Measurements from ENCODE around the gene ATP11A. TPM values are rescaled to one million over a fixed set of nuclear protein-coding genes. Genes with fewer than 3 reads are reported as not detected.

Gene ATP11A
- total RNA-seq = 191 TPM

GRCh38 chr13:112689303-112690245, at the start of gene ATP11A:
Gene ATP11A, plus strand, starts transcription at chr13:112690038. Its CDS starts 379 bp downstream, at chr13:112690417.
- peak; percentile 93 for DNase-seq (ENCODE audit: low spot score)

- DNase-seq (ENCODE audit: low spot score) = no peak
Measured at GRCh38 chr13:112641456-112642089, 48.3 kb upstream of the ATP11A start.

DNA sequence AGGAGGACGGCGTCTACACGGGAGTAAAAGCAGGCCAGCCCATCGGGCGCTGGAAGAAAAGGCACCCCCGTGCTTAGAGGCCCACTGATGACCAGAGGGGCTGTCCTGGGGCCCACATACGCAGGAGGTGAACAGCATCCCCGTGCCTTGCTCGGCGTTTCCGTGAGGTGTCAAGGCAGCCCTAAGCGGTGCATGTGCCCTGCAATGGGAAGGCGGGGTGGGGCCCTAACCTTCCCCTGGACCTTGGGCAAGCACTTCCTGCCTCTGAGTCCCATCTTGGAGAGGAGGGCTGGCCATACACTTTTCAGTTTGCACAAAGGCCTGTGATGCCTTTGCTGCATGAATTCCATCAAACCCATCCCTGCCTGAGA, 47.8 kb upstream of the ATP11A start:
- no peak for DNase-seq (ENCODE audit: low spot score)

GRCh38 chr13:112643759-112644459, 45.9 kb upstream of the ATP11A start:
- peak; percentile 90 for DNase-seq (ENCODE audit: low spot score)

DNA sequence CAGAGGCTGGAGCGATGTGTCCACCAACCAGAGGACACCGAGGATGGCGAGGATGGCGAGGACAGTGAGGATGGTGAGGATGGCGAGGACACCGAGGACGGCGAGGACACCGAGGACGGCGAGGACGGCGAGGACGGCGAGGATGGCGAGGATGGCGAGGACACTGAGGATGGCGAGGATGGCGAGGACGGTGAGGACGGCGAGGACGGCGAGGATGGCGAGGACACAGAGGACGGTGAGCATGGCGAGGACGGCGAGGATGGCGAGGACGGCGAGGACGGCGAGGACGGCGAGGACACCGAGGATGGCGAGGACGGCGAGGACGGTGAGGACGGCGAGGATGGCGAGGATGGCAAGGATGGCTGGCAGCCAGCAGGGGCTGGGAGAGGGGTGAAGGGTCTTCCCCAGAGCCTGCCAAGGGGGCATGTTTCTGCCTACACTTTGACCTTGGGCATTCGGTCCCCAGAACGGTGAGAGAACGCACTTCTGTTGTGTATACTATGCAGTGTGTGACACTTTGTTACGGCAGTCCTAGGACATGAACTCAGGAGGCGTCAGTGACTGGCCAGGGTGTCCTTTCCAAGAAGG, 44.4 kb upstream of the ATP11A start:
- no peak for DNase-seq (ENCODE audit: low spot score)

DNA sequence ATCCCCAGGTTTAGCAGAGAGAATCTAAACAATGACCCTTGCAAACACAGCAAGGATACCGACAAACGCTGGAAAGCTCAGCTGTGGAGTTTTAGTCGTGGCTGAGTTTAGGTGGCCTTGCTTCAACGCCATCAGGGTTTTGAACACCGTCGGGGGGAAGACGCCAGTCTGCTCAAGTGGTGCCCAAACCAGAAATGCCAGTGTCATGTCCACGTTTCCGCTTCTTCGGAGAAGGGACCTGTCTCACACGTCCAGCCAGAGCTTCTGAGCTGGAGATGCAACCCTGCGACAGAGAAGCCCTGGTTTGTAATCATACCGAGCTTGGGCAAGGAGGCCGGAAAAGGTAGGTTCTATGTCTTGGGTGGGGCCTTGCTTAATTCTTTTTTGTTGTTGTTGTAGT, 42.6 kb upstream of the ATP11A start:
- DNase-seq (ENCODE audit: low spot score) = no peak

- DNase-seq (ENCODE audit: low spot score) = no peak
Measured at GRCh38 chr13:112648101-112648500, 41.7 kb upstream of the ATP11A start.

DNA sequence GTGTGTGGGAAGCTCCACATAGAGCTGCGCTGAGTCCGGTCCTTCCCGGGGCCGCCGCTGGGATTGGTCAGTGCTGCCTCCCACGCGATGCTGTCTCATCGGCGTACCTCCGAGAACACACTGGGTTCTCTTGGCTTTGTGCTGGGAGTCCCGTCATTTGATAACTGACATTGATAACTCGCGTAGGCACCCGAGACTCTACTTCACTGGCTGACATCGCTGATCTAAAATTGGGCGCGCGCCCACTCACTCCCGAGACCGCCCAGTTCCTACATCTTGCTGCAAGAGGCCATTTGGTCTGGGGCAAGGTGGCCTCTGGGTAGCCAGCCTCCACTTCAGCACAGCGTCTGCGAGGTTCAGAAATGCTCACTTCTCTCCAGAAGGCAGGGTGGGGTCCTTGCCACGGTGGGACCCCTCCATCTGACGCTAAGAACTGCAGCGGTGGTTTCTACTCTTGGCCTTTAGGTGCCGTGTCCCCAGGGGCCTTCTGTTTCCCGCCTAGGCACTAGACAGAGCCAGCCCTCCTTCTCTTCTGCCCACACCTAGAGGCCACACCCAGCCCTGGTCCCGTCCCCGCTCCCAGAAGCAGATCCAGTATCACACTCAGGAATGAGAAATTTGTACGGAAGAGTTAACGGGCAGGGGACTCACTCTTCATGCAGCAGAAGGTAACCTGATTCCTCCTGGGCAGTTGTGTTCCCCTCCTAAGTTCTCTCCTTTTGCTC, 40.7 kb upstream of the ATP11A start:
- no peak for DNase-seq (ENCODE audit: low spot score)

DNA sequence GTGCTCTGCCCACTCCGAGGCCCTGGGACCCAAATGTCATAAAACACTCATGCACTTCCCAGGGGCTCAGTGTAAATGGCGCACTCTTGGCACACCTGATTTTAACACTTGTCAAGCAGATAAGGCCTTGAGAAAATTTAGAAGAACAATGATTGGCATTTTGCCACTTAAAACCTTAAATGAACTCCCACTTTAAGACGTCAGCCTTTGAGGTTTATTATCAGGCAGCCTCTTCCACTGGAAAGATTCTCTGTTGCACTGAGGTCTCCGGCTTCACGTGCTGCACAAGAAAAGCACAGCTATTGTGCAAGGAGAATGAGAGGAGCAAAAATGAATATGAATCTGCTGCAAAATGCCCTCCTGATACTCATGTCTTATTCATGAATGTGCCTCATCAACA, 38.5 kb upstream of the ATP11A start:
- no peak for DNase-seq (ENCODE audit: low spot score)

DNA sequence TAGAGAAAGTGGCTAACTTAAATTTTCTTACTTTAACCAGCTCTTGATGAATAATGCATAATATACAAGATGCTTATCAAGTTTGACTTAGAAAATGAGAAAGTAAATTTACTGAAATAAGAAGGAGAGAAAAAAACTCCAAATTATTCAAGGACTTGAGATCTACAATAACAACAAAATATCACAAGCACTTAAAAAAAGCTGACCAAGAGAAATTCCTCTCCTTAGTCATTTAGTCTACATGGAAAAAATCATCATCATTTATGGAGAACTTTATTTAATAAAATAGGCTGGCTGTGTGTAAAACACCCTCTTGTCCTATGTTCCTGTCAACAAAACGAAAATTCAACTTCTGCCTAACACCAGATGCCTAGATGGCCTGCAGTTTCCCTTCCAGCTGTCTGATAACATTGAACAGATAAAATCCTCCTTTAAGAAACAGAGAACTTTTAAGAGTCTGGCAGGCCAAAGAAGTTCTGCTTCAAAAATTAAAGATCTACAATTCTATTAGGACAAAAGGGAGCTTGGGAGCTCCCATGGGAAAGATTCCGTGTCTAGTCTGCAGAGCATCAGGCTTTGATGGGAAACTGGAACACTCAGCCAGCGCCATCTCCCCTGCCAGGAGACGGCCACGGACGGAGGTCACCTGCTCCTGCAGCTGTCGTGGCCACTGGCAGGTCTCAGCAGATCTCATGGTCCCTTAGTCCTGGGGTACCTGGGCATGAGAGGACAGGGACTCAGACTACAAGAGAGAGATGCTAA, 37.9 kb upstream of the ATP11A start:
- DNase-seq (ENCODE audit: low spot score) = no peak

GRCh38 chr13:112652512-112653070, 37.2 kb upstream of the ATP11A start:
- no peak for DNase-seq (ENCODE audit: low spot score)

- DNase-seq (ENCODE audit: low spot score) = no peak
Measured at GRCh38 chr13:112653071-112653470, 36.8 kb upstream of the ATP11A start.

DNA sequence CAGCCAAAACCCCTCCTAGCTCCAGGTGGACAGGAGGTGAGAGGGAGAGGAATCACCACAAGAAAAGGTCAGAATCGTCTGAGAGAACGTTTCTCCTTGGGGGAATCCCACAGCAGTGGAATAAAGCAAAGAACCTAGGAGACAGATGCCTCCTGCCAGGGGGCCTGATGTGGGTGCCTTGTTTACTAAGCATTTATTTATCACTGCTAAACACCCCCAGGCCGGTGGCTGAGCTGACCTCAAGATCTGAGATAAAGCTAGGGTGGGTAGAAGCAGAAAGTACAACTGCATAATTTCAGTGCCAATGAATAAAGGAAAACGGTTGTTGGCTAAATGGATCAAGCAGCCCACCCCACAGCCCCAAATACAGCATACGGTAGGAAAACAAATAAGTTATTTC, 33.9 kb upstream of the ATP11A start:
- no peak for DNase-seq (ENCODE audit: low spot score)

GRCh38 chr13:112657850-112658445, 31.9 kb upstream of the ATP11A start:
- peak; percentile 60 for DNase-seq (ENCODE audit: low spot score)

DNA sequence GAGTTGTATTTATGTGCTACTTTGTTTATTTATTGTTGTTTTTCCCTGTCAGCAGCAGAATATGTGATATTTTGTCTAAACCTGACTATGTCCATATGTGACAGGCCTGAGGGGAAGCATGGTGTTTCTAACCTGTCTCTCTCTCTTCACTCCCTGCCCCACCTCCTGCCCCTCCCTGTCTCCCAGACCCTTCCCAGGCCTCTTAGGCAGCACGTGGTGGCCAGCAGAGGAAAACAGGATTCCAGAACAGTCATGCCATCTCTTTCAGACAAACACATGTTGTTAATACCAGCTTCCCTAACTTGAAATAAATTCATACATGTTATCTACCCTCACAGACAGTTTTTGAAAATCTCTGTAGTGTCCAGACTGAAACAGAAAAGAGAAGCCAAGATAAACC, 31.0 kb upstream of the ATP11A start:
- DNase-seq (ENCODE audit: low spot score) = no peak

GRCh38 chr13:112661291-112661690, 28.5 kb upstream of the ATP11A start:
- no peak for DNase-seq (ENCODE audit: low spot score)

DNA sequence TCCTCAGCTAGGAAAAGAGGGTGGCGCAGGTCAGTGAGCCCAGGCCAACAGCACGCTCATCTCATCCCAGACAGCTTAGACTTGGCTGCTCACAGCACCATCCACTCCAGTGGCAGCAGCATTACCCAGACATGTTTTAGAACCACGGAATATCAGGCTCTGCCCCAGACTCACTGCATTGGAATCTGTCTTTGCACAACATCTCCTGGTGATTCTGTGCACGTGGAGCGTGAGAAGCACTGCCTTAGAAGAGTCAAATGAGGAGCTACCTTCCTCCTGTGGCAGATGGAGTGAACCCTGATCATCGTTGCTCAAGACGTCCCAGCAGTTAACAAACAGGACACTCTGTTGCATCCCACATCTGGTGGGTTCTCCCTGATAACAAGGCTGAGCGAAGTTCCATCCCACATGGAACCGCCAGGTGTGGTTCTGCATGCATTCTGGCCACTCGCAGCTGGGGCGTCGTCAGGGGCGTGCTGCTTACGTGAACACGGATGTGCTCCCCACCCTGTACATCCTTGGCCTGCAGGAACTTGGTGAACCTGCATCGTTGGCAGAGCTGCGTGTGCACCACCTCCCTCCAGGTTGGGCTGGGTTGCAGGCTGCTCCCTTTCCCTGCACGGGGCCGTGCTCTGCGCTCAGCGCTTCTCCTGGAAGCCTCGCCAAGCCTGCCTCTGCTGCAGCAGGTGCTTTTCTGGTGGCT, 25.2 kb upstream of the ATP11A start:
- no peak for DNase-seq (ENCODE audit: low spot score)

DNA sequence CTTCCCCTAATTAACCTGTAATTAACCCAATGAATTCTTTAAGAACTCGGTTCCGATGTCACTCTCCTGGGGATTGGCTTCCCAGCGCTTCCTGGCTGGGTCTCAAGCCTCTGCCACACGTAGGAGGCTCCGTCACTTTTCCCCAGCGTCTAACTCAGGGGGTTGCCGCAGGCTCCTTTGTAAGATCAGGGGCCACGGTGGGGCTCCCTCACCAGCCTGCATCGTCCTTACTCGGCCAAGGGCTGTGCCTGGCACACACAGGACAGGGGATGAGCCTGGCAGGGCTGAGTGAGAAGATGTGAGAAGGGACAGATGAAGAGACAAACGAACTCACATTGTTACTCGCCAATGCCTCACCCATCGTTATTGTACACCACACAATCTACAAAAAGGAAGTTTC, 20.9 kb upstream of the ATP11A start:
- no peak for DNase-seq (ENCODE audit: low spot score)

GRCh38 chr13:112669881-112670499, 19.8 kb upstream of the ATP11A start:
- DNase-seq (ENCODE audit: low spot score) = peak; percentile 52
